Measurements from ENCODE around the gene PRCD. TPM values are rescaled to one million over a fixed set of nuclear protein-coding genes. Genes with fewer than 3 reads are reported as not detected.
A peak's percentile ranks its signal among the peaks of the same experiment; 100 is the strongest.

The PRCD gene
- total and polyA plus RNA-seq, 2 donors (not counting 1 experiment from before 2014, with no cell fraction given), result 18.0 to 30.6 TPM

DNA sequence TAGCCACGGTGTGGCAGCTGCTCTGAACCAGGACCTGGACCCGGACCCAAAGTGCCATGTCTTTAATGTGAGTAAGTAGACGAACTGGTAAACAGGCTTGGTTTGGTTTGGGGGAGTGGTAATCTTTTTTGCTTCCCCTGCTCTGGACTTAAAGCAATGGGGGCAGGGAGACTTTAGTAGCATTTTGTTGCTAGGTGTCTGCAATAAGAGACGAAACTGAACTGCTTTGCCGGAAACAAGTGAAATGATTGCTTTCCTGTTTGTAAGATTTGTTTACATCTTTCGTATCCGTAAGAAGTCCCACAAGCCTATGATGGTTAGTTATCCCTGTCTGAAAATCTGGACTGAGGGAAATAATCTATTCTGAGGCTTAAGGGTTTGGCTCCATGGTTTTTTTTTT lies 21.5 kb downstream of the PRCD start:
- H3K9ac ChIP-seq (ENCODE audit: low read length), result no peak overlapping the region
- no peaks in the 10 kb centered on the region for H3K27me3 ChIP-seq (replicated peaks in 1 of 4; ENCODE audit: control extremely low read depth in 1 of 4, control insufficient read depth in 3 of 4, insufficient read depth in 4 of 4, low read length in 3 of 4)
- H3K9me3 ChIP-seq (ENCODE audit: control extremely low read depth in 1 of 3, control insufficient read depth in 2 of 3, insufficient read depth in 1 of 3, low read length in 2 of 3), result no peaks in the 10 kb centered on the region
- peaks cover 16 to 37% of the 10 kb centered on the region in 2 donors for H3K4me1 ChIP-seq (ENCODE audit: control insufficient read depth in 2 of 2, insufficient read depth in 2 of 2, low read length in 2 of 2)
- H3K36me3 ChIP-seq (replicated peaks in 1 of 2; ENCODE audit: control extremely low read depth in 1 of 2, control insufficient read depth in 1 of 2, extremely low read depth in 1 of 2, insufficient read depth in 2 of 2, low read length in 1 of 2), result peaks cover 1 to 38% of the 10 kb centered on the region in 2 experiments
- peaks cover 45% of the 10 kb centered on the region for H3K79me2 ChIP-seq (ENCODE audit: control insufficient read depth, insufficient read depth, low read length)
- H3K9me3 Mint-ChIP-seq (ENCODE audit: insufficient read depth), result no peaks in the 10 kb centered on the region
- peaks cover 25% of the 10 kb centered on the region for H4K20me1 ChIP-seq (ENCODE audit: control insufficient read depth, insufficient read depth, low read length, poor library complexity, severe bottlenecking)
- intact Hi-C loops (cut with micrococcal nuclease), result no loop called here
- ATAC-seq (ENCODE audit: low read depth), result no peak
- peaks cover 60% of the 10 kb centered on the region for H3K4me1 Mint-ChIP-seq
- WGBS (ENCODE audit: insufficient coverage), result 90% methylated on average over 4 of the region's 7 CpGs
- TF ChIP-seq, protein P1, sequence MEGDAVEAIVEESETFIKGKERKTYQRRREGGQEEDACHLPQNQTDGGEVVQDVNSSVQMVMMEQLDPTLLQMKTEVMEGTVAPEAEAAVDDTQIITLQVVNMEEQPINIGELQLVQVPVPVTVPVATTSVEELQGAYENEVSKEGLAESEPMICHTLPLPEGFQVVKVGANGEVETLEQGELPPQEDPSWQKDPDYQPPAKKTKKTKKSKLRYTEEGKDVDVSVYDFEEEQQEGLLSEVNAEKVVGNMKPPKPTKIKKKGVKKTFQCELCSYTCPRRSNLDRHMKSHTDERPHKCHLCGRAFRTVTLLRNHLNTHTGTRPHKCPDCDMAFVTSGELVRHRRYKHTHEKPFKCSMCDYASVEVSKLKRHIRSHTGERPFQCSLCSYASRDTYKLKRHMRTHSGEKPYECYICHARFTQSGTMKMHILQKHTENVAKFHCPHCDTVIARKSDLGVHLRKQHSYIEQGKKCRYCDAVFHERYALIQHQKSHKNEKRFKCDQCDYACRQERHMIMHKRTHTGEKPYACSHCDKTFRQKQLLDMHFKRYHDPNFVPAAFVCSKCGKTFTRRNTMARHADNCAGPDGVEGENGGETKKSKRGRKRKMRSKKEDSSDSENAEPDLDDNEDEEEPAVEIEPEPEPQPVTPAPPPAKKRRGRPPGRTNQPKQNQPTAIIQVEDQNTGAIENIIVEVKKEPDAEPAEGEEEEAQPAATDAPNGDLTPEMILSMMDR (IDR thresholded peaks at IDR 0.05), result no peak
- TF ChIP-seq EZH2 (IDR thresholded peaks at IDR 0.05; ENCODE audit: borderline replicate concordance, insufficient read depth, low read depth, low read length, poor library complexity, severe bottlenecking), result no peak
- no peak overlapping the region for H2AFZ ChIP-seq (ENCODE audit: insufficient read depth, low read depth, low read length, poor library complexity, severe bottlenecking)
- peak overlapping the region; percentile 32 for H3K27ac Mint-ChIP-seq
- CTCF ChIA-PET, result interaction anchor here (1.2 to 7.1 kb wide), 4 partner anchors 25 to 153 kb away, joined by 3 to 84 read pairs (median 6); partner anchors contain the start of gene ST6GALNAC2
- H3K27me3 Mint-ChIP-seq, result no peaks in the 10 kb centered on the region
- peak overlapping the region in 1 of 2 donors; percentile 8 for H3K27ac ChIP-seq (ENCODE audit: low read length in 2 of 2)
- H3K4me2 ChIP-seq (replicated peaks; ENCODE audit: low read depth, low read length, poor library complexity, severe bottlenecking), result no peak overlapping the region
- no peak for DNase-seq
- H3K4me3 ChIP-seq (ENCODE audit: control extremely low read depth in 1 of 5, extremely low read depth in 1 of 5, insufficient read depth in 1 of 5, low read depth in 2 of 5, low read length in 4 of 5), result no peak overlapping the region
- peak overlapping the region; percentile 35 for H3K4me3 Mint-ChIP-seq
- POLR2A ChIA-PET, result no interaction called here

DNA sequence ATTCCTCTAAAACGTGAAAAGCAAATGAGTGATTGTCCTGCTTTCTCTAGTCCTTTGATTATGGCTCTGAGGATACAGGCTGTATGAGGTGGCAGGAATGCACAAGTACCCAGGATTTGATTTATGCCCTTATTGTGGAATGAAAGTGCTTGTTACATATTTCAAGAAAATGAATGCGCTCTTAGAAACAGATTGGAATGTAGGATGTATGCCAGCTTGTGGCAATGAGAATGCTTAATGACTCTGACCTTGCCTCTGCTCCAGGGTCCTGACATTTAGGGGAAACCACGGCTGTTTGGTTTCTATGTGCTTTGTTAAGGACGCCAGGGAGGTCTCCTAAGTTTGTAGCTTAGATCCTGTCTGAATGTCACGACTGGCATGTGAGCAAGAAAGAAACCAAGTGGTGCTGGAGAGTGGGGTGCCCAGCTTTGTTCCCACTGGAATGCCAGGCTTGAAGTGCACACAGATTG lies 22.0 kb downstream of the PRCD start:
- H3K79me2 ChIP-seq (ENCODE audit: control insufficient read depth, insufficient read depth, low read length), result peaks cover 40% of the 10 kb centered on the region
- WGBS (ENCODE audit: insufficient coverage), result 90% methylated on average over 4 of the region's 5 CpGs
- no peaks in the 10 kb centered on the region for H3K9me3 Mint-ChIP-seq (ENCODE audit: insufficient read depth)
- H3K4me3 ChIP-seq (ENCODE audit: control extremely low read depth in 1 of 5, extremely low read depth in 1 of 5, insufficient read depth in 1 of 5, low read depth in 2 of 5, low read length in 4 of 5), result no peak overlapping the region
- peak overlapping the region; percentile 26 for H3K27ac Mint-ChIP-seq
- no peaks in the 10 kb centered on the region for H3K27me3 Mint-ChIP-seq
- H3K9me3 ChIP-seq (ENCODE audit: control extremely low read depth in 1 of 3, control insufficient read depth in 2 of 3, insufficient read depth in 1 of 3, low read length in 2 of 3), result no peaks in the 10 kb centered on the region
- H3K4me1 Mint-ChIP-seq, result peaks cover 55% of the 10 kb centered on the region
- H3K4me3 Mint-ChIP-seq, result peak overlapping the region; percentile 2
- ChIA-PET CTCF (interaction anchor here (1.2 to 7.1 kb wide), 4 partner anchors 24 to 152 kb away, joined by 3 to 84 read pairs (median 6); partner anchors contain the start of gene ST6GALNAC2), POLR2A (interaction anchor here (0.7 kb wide), 1 partner anchor 368 kb away, joined by 4 read pairs; no protein-coding TSS in a partner anchor)
- H3K4me1 ChIP-seq (ENCODE audit: control insufficient read depth in 2 of 2, insufficient read depth in 2 of 2, low read length in 2 of 2), result peaks cover 12 to 33% of the 10 kb centered on the region in 2 donors
- no peak overlapping the region for H2AFZ ChIP-seq (ENCODE audit: insufficient read depth, low read depth, low read length, poor library complexity, severe bottlenecking)
- H3K9ac ChIP-seq (ENCODE audit: low read length), result no peak overlapping the region
- no peak for TF ChIP-seq EZH2 (IDR thresholded peaks at IDR 0.05; ENCODE audit: borderline replicate concordance, insufficient read depth, low read depth, low read length, poor library complexity, severe bottlenecking)
- TF ChIP-seq, protein P1 (IDR thresholded peaks at IDR 0.05), result no peak
- H3K27ac ChIP-seq (ENCODE audit: low read length in 2 of 2), result no peak overlapping the region
- H3K27me3 ChIP-seq (replicated peaks in 1 of 4; ENCODE audit: control extremely low read depth in 1 of 4, control insufficient read depth in 3 of 4, insufficient read depth in 4 of 4, low read length in 3 of 4), result no peaks in the 10 kb centered on the region
- intact Hi-C loops (cut with micrococcal nuclease), result no loop called here
- no peak overlapping the region for H3K4me2 ChIP-seq (replicated peaks; ENCODE audit: low read depth, low read length, poor library complexity, severe bottlenecking)
- no peak for ATAC-seq (ENCODE audit: low read depth)
- H4K20me1 ChIP-seq (ENCODE audit: control insufficient read depth, insufficient read depth, low read length, poor library complexity, severe bottlenecking), result peaks cover 29% of the 10 kb centered on the region
- H3K36me3 ChIP-seq (replicated peaks in 1 of 2; ENCODE audit: control extremely low read depth in 1 of 2, control insufficient read depth in 1 of 2, extremely low read depth in 1 of 2, insufficient read depth in 2 of 2, low read length in 1 of 2), result peaks cover 1 to 38% of the 10 kb centered on the region in 2 experiments
- DNase-seq, result no peak
